Endodermal cell (in vitro differentiated cells): ENCODE data around the gene PPFIA2. TPM values are rescaled to one million over a fixed set of nuclear protein-coding genes. Genes with fewer than 3 reads are reported as not detected.

Source experiments
- DNase-seq: peaks from one replicate; pipeline ENCODE4 v3.0.0-alpha.2; 2017
- H3K27ac ChIP-seq: 2 replicates; pipeline ENCODE4 v1.5.1; 2013; ENCODE audit warnings: mild to moderate bottlenecking, low read depth, low read length, moderate library complexity
- H3K27me3 ChIP-seq: 2 replicates; pipeline ENCODE4 v1.6.1; 2013; ENCODE audit warnings: mild to moderate bottlenecking, low read length, moderate library complexity; ENCODE audit not compliant: insufficient read depth, control insufficient read depth, poor library complexity, severe bottlenecking
- H3K36me3 ChIP-seq: 2 replicates; pipeline ENCODE4 v1.7.0; 2013; ENCODE audit warnings: mild to moderate bottlenecking, low read length, moderate library complexity; ENCODE audit not compliant: control insufficient read depth, insufficient read depth
- H3K4me1 ChIP-seq: one replicate; pipeline ENCODE4 v1.7.0; 2013; ENCODE audit warnings: low read length; ENCODE audit not compliant: control insufficient read depth, insufficient read depth
- H3K4me3 ChIP-seq: 2 replicates; pipeline ENCODE4 v1.5.1; 2013; ENCODE audit warnings: mild to moderate bottlenecking, low read length, moderate library complexity
- H3K9ac ChIP-seq: 2 replicates; pipeline ENCODE4 v1.6.1; 2013; ENCODE audit warnings: mild to moderate bottlenecking, low read length, moderate library complexity; ENCODE audit not compliant: poor library complexity, severe bottlenecking; ENCODE audit errors: extremely low read depth
- H3K9me3 ChIP-seq: 2 replicates; pipeline ENCODE4 v1.6.1; 2013; ENCODE audit warnings: mild to moderate bottlenecking, low read length, moderate library complexity; ENCODE audit not compliant: control insufficient read depth
- H3K27ac Mint-ChIP-seq: 2 replicates; pipeline ENCODE4 v1.8.0; 2020; ENCODE audit warnings: mixed read lengths
- H3K27me3 Mint-ChIP-seq: 2 replicates; pipeline ENCODE4 v1.8.0; 2021; ENCODE audit warnings: mild to moderate bottlenecking, mixed read lengths; ENCODE audit not compliant: insufficient read depth
- H3K36me3 Mint-ChIP-seq: 2 replicates; pipeline ENCODE4 v1.8.0; 2020; ENCODE audit warnings: low read depth, mixed read lengths
- H3K4me1 Mint-ChIP-seq: 2 replicates; pipeline ENCODE4 v1.8.0; 2020; ENCODE audit warnings: mixed read lengths
- H3K4me3 Mint-ChIP-seq: 2 replicates; pipeline ENCODE4 v1.8.0; 2020; ENCODE audit warnings: mild to moderate bottlenecking, moderate library complexity, mixed read lengths
- H3K9me3 Mint-ChIP-seq: 2 replicates; pipeline ENCODE4 v1.8.0; 2020; ENCODE audit warnings: mild to moderate bottlenecking, mixed read lengths
- CTCF ChIP-seq: fragments of 200-600 bp; sonication (generic); conservative IDR thresholded peaks from 2 replicates; pipeline ENCODE4 v1.5.0; 2021; ENCODE audit warnings: antibody characterized with exemption, mild to moderate bottlenecking
- WGBS, 2 experiments: methylation state at CpG; one replicate each; pipeline versions ENCODE4 v1.1.5 to v1.1.7; 2013; ENCODE audit warnings: missing lambda C conversion rate in 2 of 2, mixed read lengths in 1 of 2; ENCODE audit not compliant: insufficient coverage in 1 of 2, insufficient read length in 1 of 2; 5-methylcytosine and 5-hydroxymethylcytosine counted together
- total RNA-seq, 2 donors: library from RNA; stranded (reverse); fragmentation: NEBNext Ultra II Directional in 1 of 2; extraction: Animal tissue kit (Norgen Biotek cat#: 25700) in 1 of 2; gene quantifications; 2 replicates in 1 of 2; 3 replicates in 1 of 2; pipeline ENCODE4 v1.2.1, GENCODE V29; 2021

Gene PPFIA2
- total RNA-seq, 2 donors from 2014 or later, result 1.2 TPM; not detected in 1

DNA sequence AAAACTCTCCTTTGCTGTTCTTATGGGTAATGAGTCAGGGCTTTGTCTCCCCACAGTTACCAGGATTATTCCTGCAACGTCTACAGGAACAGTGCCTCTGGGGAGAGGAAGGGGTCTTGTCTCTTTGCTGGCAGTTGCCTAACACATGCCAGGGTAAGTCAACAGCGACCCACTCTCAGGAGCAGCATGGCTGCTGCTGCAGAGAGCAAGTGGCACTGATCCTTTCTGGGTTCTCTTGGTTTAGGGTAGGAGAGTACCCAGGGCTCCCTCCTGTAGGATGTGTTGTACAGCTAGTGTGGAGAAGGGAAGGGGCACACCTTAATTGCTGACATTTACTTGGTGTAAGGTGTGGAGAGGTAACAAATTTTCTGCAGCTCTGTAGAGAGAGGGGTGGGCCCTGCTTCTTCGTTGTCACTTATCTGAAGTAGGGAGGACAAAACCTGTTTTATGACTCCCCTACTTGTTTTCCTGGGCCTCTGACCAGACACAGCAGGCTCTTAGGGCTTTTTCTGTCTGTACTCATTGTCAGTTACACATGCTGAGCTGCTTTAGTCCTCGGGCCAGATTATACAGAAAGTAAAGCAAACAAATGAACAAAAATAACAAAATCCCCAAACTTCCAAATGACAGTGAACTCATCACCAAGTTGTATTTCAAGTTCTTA, 513.1 kb downstream of the PPFIA2 start:
- Histone ChIP-seq H3K4me3 (no peak overlapping the region), H3K27me3 (no peaks in the 10 kb centered on the region), H3K36me3 (peaks cover 3% of the 10 kb centered on the region), H3K9ac (no peak overlapping the region), H3K9me3 (peaks cover 15% of the 10 kb centered on the region), H3K4me1 (peaks cover 4% of the 10 kb centered on the region), H3K27ac (no peak overlapping the region)
- H3K4me3 Mint-ChIP-seq, result no peak overlapping the region
- H3K27me3 Mint-ChIP-seq, result no peaks in the 10 kb centered on the region
- H3K9me3 Mint-ChIP-seq, result peaks cover 12% of the 10 kb centered on the region
- no peak for TF ChIP-seq CTCF
- peaks cover 13% of the 10 kb centered on the region for H3K4me1 Mint-ChIP-seq
- H3K36me3 Mint-ChIP-seq, result peaks cover 18% of the 10 kb centered on the region
- 50 to 71% methylated on average over 1 to 4 of the region's 4 CpGs for WGBS, 2 experiments
- peak overlapping the region; percentile 60 for H3K27ac Mint-ChIP-seq
- DNase-seq, result peak; percentile 59

GRCh38 chr12:81245458-81245857, 513.7 kb downstream of the PPFIA2 start:
- no peak for DNase-seq
- Mint-ChIP-seq H3K4me1 (peaks cover 13% of the 10 kb centered on the region), H3K36me3 (peaks cover 20% of the 10 kb centered on the region), H3K27me3 (no peaks in the 10 kb centered on the region), H3K4me3 (no peak overlapping the region), H3K27ac (no peak overlapping the region), H3K9me3 (peaks cover 12% of the 10 kb centered on the region)
- no peak overlapping the region for H3K9ac ChIP-seq
- no peak for TF ChIP-seq CTCF
- peaks cover 4% of the 10 kb centered on the region for H3K4me1 ChIP-seq
- H3K36me3 ChIP-seq, result peaks cover 3% of the 10 kb centered on the region
- H3K27me3 ChIP-seq, result no peaks in the 10 kb centered on the region
- H3K9me3 ChIP-seq, result peaks cover 15% of the 10 kb centered on the region
- no peak overlapping the region for H3K4me3 ChIP-seq
- no peak overlapping the region for H3K27ac ChIP-seq
- 85% methylated on average over 2 of the region's 2 CpGs; no CpG with 5 or more reads in 1 of the 2 experiments for WGBS, 2 experiments

DNA sequence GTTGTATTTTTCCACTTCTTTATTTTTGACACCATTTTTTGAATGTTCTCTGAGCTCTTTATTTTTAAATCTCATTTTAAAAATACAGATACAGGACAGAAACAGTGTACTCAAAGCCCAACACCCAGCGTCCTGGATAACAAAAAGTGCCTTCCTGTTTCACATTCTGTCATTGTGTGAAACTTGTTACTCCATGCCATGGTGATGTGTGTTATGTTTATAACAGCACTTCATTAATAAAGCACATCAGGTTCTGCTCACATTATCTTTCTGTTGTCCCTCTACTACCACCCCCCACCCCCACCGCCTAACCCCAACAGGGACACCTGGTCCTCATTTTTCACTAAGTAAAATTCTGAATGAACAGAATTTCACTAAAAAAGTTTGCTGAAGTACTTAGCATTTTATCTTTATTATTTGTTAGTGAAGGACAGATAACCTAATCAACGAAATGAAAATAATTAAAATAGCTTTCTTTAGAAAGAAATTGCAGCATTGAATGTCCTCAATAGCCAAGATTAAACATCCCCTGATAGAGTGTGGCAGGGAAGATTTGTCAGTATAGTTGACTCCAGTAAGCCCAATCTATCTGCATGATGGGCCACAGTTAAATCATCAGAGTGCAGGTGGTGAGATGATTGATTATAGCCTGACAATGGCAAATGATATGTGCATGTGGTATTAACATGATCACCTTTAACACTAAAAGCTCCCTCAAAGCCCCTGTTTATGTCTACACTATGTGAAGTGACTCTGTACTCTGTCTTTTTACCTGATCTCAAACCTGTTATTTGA, 527.4 kb downstream of the PPFIA2 start:
- no peaks in the 10 kb centered on the region for H3K36me3 Mint-ChIP-seq
- no peak for TF ChIP-seq CTCF

More for the DNA sequence above, 527.4 kb downstream of the PPFIA2 start:
- 100% methylated on average over 3 of the region's 3 CpGs; no CpG with 5 or more reads in 1 of the 2 experiments for WGBS, 2 experiments
- Mint-ChIP-seq H3K4me3 (no peak overlapping the region), H3K27me3 (no peaks in the 10 kb centered on the region), H3K9me3 (no peaks in the 10 kb centered on the region), H3K4me1 (peaks cover 7% of the 10 kb centered on the region), H3K27ac (no peak overlapping the region)
- Histone ChIP-seq H3K27ac (no peak overlapping the region), H3K4me1 (no peaks in the 10 kb centered on the region), H3K4me3 (no peak overlapping the region), H3K27me3 (no peaks in the 10 kb centered on the region), H3K36me3 (peaks cover 17% of the 10 kb centered on the region), H3K9ac (no peak overlapping the region), H3K9me3 (no peaks in the 10 kb centered on the region)
- no peak for DNase-seq
